Measurements from ENCODE around the gene RSRC1. TPM values are rescaled to one million over a fixed set of nuclear protein-coding genes. Genes with fewer than 3 reads are reported as not detected.
A peak's percentile ranks its signal among the peaks of the same experiment; 100 is the strongest.

Gene RSRC1
- polyA plus RNA-seq, 1 donor, result 21.0 TPM

DNA sequence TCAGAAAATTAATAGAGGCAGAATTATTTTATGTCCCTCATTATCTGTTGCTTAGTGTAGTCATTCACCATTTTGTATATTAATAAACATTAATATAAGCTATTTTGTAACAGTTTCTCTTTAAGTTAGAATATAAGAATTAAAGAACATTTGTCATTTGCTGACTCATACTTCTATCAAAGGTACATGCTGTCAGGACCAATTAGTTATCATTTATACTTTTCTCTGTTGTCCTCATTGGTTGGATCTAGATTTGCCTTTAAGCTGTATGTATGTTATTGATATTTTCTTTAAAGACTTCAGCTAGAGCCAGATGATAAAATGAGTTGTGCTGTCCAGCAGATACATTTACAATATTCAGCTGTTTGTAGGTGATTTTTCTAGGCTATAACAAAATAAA is 292.7 kb downstream of the RSRC1 start:
- DNase-seq (ENCODE audit: low read depth), result no peak

DNA sequence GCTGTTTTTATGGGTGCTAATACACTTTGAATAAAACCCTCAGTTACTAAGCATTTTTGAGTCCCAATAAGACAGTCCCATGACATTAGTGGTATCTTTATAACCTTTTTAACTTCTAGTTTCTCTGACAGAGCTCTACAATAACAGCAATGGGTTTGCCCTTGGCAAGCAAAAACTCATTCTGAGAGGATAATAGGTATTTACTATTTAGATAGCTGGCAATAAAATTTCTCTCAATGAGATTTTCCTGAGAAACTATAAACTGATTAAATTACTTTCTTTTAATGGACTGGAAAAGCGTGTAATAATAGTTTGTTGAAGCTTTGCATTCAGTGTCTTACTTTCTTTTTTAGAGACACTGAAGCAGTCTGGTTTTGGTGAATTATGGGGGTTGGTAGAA is 293.1 kb downstream of the RSRC1 start:
- no peak for DNase-seq (ENCODE audit: low read depth)

- DNase-seq (ENCODE audit: low read depth), result no peak
Observed at GRCh38 chr3:158404131-158404718, 294.3 kb downstream of the RSRC1 start.

GRCh38 chr3:158405507-158405906 is 295.6 kb downstream of the RSRC1 start:
- DNase-seq (ENCODE audit: low read depth), result no peak

GRCh38 chr3:158407844-158408517 is 298.1 kb downstream of the RSRC1 start:
- no peak for DNase-seq (ENCODE audit: low read depth)

DNA sequence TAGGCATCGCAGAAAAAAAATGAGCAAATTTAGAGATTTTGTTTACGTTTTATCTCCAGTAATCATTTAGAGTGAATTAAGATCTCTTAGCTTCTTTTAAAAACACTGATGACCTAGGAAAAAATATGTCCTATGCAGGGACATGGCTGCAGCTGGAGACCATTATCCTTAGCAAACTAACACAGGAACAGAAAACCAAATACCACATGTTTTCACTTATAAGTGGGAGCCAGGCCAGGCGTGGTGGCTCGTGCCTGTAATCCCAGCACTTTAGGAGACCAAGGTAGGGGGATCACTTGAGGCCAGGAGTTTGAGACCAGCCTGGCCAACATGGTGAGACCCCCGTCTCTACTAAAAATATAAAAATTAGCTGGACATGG is 298.6 kb downstream of the RSRC1 start:
- DNase-seq (ENCODE audit: low read depth), result peak; percentile 14

GRCh38 chr3:158418035-158418434 is 308.1 kb downstream of the RSRC1 start:
- DNase-seq (ENCODE audit: low read depth), result no peak

GRCh38 chr3:158419820-158420653 is 310.1 kb downstream of the RSRC1 start:
- no peak for DNase-seq (ENCODE audit: low read depth)

DNA sequence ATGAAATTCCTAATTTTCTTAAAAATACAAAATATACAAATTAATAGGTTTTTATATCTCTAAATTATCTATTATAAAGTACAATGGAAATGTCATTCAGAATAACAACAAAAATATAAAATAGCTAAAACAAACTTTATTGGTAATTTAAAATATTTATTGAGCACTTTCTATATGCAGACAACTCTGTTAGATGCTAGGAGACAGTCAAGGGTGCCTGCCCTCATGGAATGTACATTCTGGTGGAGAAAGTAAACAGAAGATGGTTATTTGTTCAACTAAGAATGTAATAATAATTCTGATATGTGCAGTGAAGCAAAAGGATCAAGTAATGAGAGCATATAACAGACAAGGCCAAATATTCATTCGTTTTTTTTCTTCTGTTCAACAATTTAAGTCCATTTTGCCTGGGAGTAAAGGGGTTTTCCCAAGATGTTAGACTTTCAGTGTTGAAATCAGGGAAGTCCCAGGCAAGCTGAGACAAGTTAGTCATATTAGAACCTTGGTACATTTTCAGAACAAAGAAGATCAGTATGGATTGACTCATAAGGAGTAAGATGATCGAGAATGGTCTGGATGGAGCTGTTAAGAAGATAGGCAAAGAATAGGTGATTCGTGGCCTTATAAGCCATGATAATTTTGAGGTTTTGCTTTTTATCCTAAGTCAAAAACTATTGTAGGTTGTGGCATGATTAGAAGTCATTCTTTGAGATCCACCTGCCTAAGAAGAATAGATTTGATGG is 310.9 kb downstream of the RSRC1 start:
- no peak for DNase-seq (ENCODE audit: low read depth)

DNA sequence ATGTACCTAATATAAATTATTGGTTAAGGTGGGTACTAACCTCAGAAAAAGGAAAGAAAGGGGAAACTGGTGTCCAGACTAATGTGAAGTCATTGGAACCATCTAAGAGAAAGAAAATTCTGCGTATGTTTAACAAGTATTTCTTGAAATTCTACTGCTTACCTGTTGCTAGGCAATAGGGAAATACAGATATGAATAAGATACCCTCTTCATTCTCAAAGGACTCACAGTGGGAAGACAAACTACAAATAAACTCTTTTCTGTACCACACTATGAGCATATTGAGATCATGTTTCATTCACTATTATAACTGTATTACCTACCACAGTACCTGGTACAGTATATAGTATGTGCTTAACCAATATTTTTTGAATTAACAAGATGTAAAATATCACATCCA is 320.6 kb downstream of the RSRC1 start:
- DNase-seq (ENCODE audit: low read depth), result no peak

DNA sequence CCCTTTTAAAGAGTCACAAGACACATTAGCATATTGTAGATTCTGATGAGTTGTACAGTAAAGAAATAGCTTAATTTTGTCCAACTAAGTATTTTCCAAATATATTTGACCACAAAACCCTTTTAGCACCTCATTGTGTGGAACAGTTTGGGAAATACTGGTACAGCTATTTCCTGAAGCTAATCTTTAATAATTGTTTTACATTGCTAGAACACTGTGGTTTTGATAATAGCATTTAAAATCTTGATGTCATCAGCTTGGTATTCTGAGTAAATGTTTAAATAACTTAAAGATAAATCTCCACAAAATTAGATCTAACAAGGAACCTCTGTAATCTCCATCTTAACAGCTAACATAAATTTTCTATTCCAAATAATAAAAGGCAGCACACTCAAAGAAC is 321.1 kb downstream of the RSRC1 start:
- DNase-seq (ENCODE audit: low read depth), result no peak

DNA sequence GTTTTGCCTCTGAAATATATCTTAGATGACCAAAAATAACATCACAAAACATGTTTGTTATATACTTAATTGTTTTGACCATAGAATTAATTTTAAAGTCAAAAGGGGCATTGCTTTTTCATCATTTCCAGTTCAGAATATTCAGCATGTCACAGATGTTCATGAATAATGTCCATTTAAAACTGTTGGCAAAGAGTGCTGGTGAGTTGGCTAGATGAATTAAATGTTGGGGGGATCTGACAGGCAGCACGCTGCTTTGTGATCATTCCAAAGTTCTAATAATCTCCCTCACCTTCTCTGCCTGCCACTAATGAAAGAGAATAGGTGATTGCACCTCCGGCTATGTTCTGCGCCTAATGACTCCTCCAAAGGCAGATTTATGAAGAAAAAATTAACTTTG is 321.9 kb downstream of the RSRC1 start:
- no peak for DNase-seq (ENCODE audit: low read depth)

- DNase-seq (ENCODE audit: low read depth), result peak; percentile 59
Observed at GRCh38 chr3:158434412-158435038, 324.6 kb downstream of the RSRC1 start.

GRCh38 chr3:158443632-158444031 is 333.7 kb downstream of the RSRC1 start:
- DNase-seq (ENCODE audit: low read depth), result no peak

GRCh38 chr3:158447408-158447807 is 337.5 kb downstream of the RSRC1 start:
- DNase-seq (ENCODE audit: low read depth), result no peak

DNA sequence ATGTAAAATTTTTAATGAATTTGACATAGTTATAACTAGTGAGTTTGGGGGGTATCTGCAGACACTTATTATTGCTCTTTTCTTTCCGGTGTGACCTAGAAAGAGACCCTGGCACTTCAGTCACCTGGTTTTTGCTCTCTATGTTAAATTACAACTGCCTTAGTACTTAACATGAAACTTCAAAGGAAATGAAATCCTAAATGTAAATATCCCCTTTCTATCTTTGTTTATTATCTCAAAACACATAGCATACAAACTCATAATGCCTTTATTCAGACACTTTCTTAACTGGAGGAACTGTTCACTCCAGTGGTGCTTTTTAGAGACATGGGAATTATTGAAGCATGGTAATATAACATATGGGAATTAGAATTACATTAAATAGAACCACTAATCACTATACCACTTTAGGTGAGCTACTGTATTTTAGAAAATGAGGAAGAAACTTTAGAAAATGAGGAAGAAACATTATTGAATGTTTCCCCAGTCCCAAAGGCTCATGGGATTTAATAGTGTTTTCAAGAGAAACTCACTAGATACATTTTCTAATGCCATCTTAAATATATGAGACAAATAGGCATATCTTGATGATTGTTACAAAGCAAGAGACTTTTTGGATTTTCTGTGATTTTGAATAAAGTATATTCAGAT is 341.6 kb downstream of the RSRC1 start:
- no peak for DNase-seq (ENCODE audit: low read depth)

- no peak for DNase-seq (ENCODE audit: low read depth)
Observed at GRCh38 chr3:158452334-158452733, 342.4 kb downstream of the RSRC1 start.

- no peak for DNase-seq (ENCODE audit: low read depth)
Observed at GRCh38 chr3:158453004-158453403, 343.1 kb downstream of the RSRC1 start.

DNA sequence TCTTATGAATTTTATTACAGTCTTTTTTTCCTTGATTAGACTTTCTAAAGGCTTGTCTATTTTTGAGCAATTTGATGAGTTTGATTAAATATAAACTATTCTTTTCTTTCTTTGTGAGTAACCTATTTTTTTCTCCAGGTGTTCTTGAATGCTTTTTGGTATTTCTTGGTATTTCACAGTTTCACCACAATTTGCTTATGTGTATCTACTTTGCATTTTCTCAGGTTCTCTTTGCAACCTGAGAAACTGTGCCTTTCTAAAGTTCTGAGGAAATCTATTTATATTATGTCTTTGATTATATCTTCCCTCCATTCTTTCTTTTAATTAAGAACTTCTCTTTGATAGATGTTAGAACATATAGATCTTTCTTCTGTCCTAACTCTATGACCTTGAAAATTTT is 344.0 kb downstream of the RSRC1 start:
- no peak for DNase-seq (ENCODE audit: low read depth)

- DNase-seq (ENCODE audit: low read depth), result no peak
Observed at GRCh38 chr3:158455406-158455805, 345.5 kb downstream of the RSRC1 start.

- DNase-seq (ENCODE audit: low read depth), result no peak
Observed at GRCh38 chr3:158456114-158456513, 346.2 kb downstream of the RSRC1 start.
